Lower lobe of right lung (tissue), 2 donors: Measurements from ENCODE around the gene SLC6A8. TPM values are rescaled to one million over a fixed set of nuclear protein-coding genes. Genes with fewer than 3 reads are reported as not detected.

Source experiments
- ATAC-seq, 2 donors: fragments of 200-7000 bp; cut with Tn5 transposase; one replicate each; pipeline ENCODE4 v1.9.1; 2020 to 2022; ENCODE audit warnings: mild to moderate bottlenecking in 2 of 2, moderate library complexity in 2 of 2
- DNase-seq: peaks from one replicate; pipeline ENCODE4 v3.0.0-alpha.2; 2020
- H3K27ac ChIP-seq: fragments of 200-600 bp; one replicate; pipeline ENCODE4 v1.8.0; 2022
- H3K27me3 ChIP-seq: fragments of 200-600 bp; one replicate; pipeline ENCODE4 v1.8.0; 2022; ENCODE audit warnings: low read depth
- H3K36me3 ChIP-seq: fragments of 200-600 bp; one replicate; pipeline ENCODE4 v1.8.0; 2022; ENCODE audit warnings: mild to moderate bottlenecking
- H3K4me1 ChIP-seq: fragments of 200-600 bp; one replicate; pipeline ENCODE4 v1.8.0; 2022
- H3K4me3 ChIP-seq: fragments of 200-600 bp; one replicate; pipeline ENCODE4 v1.8.0; 2022; ENCODE audit warnings: mild to moderate bottlenecking
- H3K9me3 ChIP-seq: fragments of 200-600 bp; one replicate; pipeline ENCODE4 v1.8.0; 2022
- CTCF ChIP-seq: fragments of 200-600 bp; IDR thresholded peaks from one replicate; pipeline ENCODE4 v1.8.0; 2022; ENCODE audit warnings: antibody characterized with exemption, mild to moderate bottlenecking
- intact Hi-C: fragments of 100-400 bp; cut with DNase I; formaldehyde crosslinking; loops from one replicate; pipeline ENCODE4 v1.11.0; 2022
- total RNA-seq: library from RNA; stranded (reverse); fragmentation: NEBNext Ultra II Directional; extraction: Animal tissue kit (Norgen Biotek cat#: 25700); gene quantifications from one replicate; pipeline ENCODE4 v1.2.1, GENCODE V29; 2021
- donor health status: DM: no; HTN: yes; CAD: no; lungs with severe emphysema.

The SLC6A8 gene
- total RNA-seq, 1 donor from 2014 or later, result 7.1 TPM

GRCh38 chrX:153719238-153719637, 31.5 kb downstream of the SLC6A8 start:
- Histone ChIP-seq H3K9me3 (no peaks in the 10 kb centered on the region), H3K27ac (no peak overlapping the region), H3K4me1 (peaks cover 12% of the 10 kb centered on the region), H3K27me3 (no peaks in the 10 kb centered on the region), H3K36me3 (peaks cover 53% of the 10 kb centered on the region), H3K4me3 (no peak overlapping the region)
- TF ChIP-seq CTCF, result no peak
- ATAC-seq (peak; percentile 29 to 37), DNase-seq (no peak)
- intact Hi-C loops, result no loop called here

GRCh38 chrX:153719701-153720100, 32.0 kb downstream of the SLC6A8 start:
- intact Hi-C loops, result no loop called here
- H3K36me3 ChIP-seq, result peaks cover 49% of the 10 kb centered on the region
- H3K27me3 ChIP-seq, result no peaks in the 10 kb centered on the region
- peaks cover 12% of the 10 kb centered on the region for H3K4me1 ChIP-seq
- DNase-seq (no peak), ATAC-seq (no peak)
- no peaks in the 10 kb centered on the region for H3K9me3 ChIP-seq
- no peak overlapping the region for H3K27ac ChIP-seq
- TF ChIP-seq CTCF, result no peak
- no peak overlapping the region for H3K4me3 ChIP-seq

- H3K9me3 ChIP-seq, result no peaks in the 10 kb centered on the region
- H3K4me3 ChIP-seq, result peak overlapping the region; percentile 72
- peaks cover 42% of the 10 kb centered on the region for H3K4me1 ChIP-seq
- H3K36me3 ChIP-seq, result peaks cover 31% of the 10 kb centered on the region
- H3K27me3 ChIP-seq, result no peaks in the 10 kb centered on the region
- DNase-seq, result peak; percentile 58
- intact Hi-C loops, result no loop called here
- peak overlapping the region; percentile 88 for H3K27ac ChIP-seq
- no peak for TF ChIP-seq CTCF
- no peak for ATAC-seq
Observed at GRCh38 chrX:153722704-153723350, 35.1 kb downstream of the SLC6A8 start.

- ATAC-seq (peak; percentile 2 to 22), DNase-seq (peak; percentile 65)
- Histone ChIP-seq H3K27me3 (no peaks in the 10 kb centered on the region), H3K4me1 (peaks cover 48% of the 10 kb centered on the region), H3K9me3 (no peaks in the 10 kb centered on the region), H3K27ac (peak overlapping the region; percentile 88), H3K4me3 (peak overlapping the region; percentile 72), H3K36me3 (peaks cover 23% of the 10 kb centered on the region)
- intact Hi-C loops, result no loop called here
- peak; percentile 25 for TF ChIP-seq CTCF
Observed at GRCh38 chrX:153723351-153724251, 35.9 kb downstream of the SLC6A8 start.

GRCh38 chrX:153724252-153725038, 36.7 kb downstream of the SLC6A8 start, which contains the start of the genes ABCD1 and BCAP31:
Gene ABCD1, plus strand, starts transcription at chrX:153724856. Its CDS starts 411 bp downstream, at chrX:153725267.
Gene BCAP31, minus strand, starts transcription at chrX:153724387. Its CDS starts 1,143 bp downstream, at chrX:153723244.
- H3K36me3 ChIP-seq, result peaks cover 15% of the 10 kb centered on the region
- H3K4me1 ChIP-seq, result peaks cover 48% of the 10 kb centered on the region
- DNase-seq, result peak; percentile 90
- intact Hi-C loops, result no loop called here
- peak within 1 kb of the TSS; percentile 72 for H3K4me3 ChIP-seq
- ATAC-seq, result peak; percentile 89 to 92
- peak within 1 kb of the TSS; percentile 88 for H3K27ac ChIP-seq
- no peaks in the 10 kb centered on the region for H3K27me3 ChIP-seq
- no peaks in the 10 kb centered on the region for H3K9me3 ChIP-seq
- no peak for TF ChIP-seq CTCF
